ENCODE measurements around the gene ZSCAN31.
"Not testable (repeated sequence)": the region's sequence is repeated elsewhere in the genome, so short reads cannot be mapped to it uniquely, and the experiment has no call there.

ZSCAN31 gene

GRCh38 chr6:28326371-28326948, 9.5 kb downstream of the ZSCAN31 start:
- no peak overlapping the region for H3K27ac ChIP-seq
- DNase-seq (ENCODE audit: low spot score): no peak
- ChIA-PET CTCF (no interaction called here), POLR2A (ENCODE audit: low non-redundant PET) (no interaction called here)
- TF ChIP-seq CTCF (conservative IDR thresholded peaks at IDR 0.05; ENCODE audit: low read depth): no peak

- TF ChIP-seq CTCF (conservative IDR thresholded peaks at IDR 0.05; ENCODE audit: low read depth): no peak
- CTCF ChIA-PET: no interaction called here
- DNase-seq (ENCODE audit: low spot score): no peak
- POLR2A ChIA-PET (ENCODE audit: low non-redundant PET): no interaction called here
- H3K27ac ChIP-seq: no peak overlapping the region
Observed at GRCh38 chr6:28323813-28324424, 12.0 kb downstream of the ZSCAN31 start.

GRCh38 chr6:28322661-28323060, 13.3 kb downstream of the ZSCAN31 start:
- DNase-seq (ENCODE audit: low spot score): no peak
- no peak overlapping the region for H3K27ac ChIP-seq
- ChIA-PET CTCF (no interaction called here), POLR2A (ENCODE audit: low non-redundant PET) (no interaction called here)
- no peak for TF ChIP-seq CTCF (conservative IDR thresholded peaks at IDR 0.05; ENCODE audit: low read depth)

- POLR2A ChIA-PET (ENCODE audit: low non-redundant PET); DNase-seq (ENCODE audit: low spot score); H3K27ac ChIP-seq: not testable (repeated sequence)
- CTCF ChIA-PET: interaction anchor here (0.6 kb wide), 1 partner anchor 63 kb away, joined by 3 read pairs; no protein-coding TSS in a partner anchor
Observed at GRCh38 chr6:28317866-28318265, 18.1 kb downstream of the ZSCAN31 start.

GRCh38 chr6:28315628-28316027, 20.3 kb downstream of the ZSCAN31 start:
- ChIA-PET POLR2A (ENCODE audit: low non-redundant PET) (no interaction called here), CTCF (no interaction called here)
- no peak for TF ChIP-seq CTCF (conservative IDR thresholded peaks at IDR 0.05; ENCODE audit: low read depth)
- H3K27ac ChIP-seq: no peak overlapping the region
- DNase-seq (ENCODE audit: low spot score): no peak

GRCh38 chr6:28312939-28313338, 23.0 kb downstream of the ZSCAN31 start:
- no peak for DNase-seq (ENCODE audit: low spot score)
- ChIA-PET CTCF (no interaction called here), POLR2A (ENCODE audit: low non-redundant PET) (no interaction called here)
- TF ChIP-seq CTCF (conservative IDR thresholded peaks at IDR 0.05; ENCODE audit: low read depth): no peak
- no peak overlapping the region for H3K27ac ChIP-seq

- POLR2A ChIA-PET (ENCODE audit: low non-redundant PET): no interaction called here
- DNase-seq (ENCODE audit: low spot score): no peak
- TF ChIP-seq CTCF (conservative IDR thresholded peaks at IDR 0.05; ENCODE audit: low read depth): no peak
- CTCF ChIA-PET: no interaction called here
- no peak overlapping the region for H3K27ac ChIP-seq
Observed at GRCh38 chr6:28311139-28311823, 24.7 kb downstream of the ZSCAN31 start.

GRCh38 chr6:28306363-28306762, 29.6 kb downstream of the ZSCAN31 start:
- CTCF ChIA-PET; DNase-seq (ENCODE audit: low spot score); H3K27ac ChIP-seq; POLR2A ChIA-PET (ENCODE audit: low non-redundant PET): not testable (repeated sequence)
